ENCODE data around the gene FOXP4.

FOXP4 gene

GRCh38 chr6:41598670-41599014 lies 52.5 kb downstream of the FOXP4 start:
- H3K4me3 Mint-ChIP-seq, result no peak overlapping the region
- no peak for ATAC-seq (replicated peaks; ENCODE audit: extremely low read depth, poor library complexity, severe bottlenecking)

GRCh38 chr6:41599015-41599851 lies 53.1 kb downstream of the FOXP4 start:
- peaks cover 2% of the 10 kb centered on the region for H3K36me3 Mint-ChIP-seq (ENCODE audit: insufficient read depth)
- ATAC-seq (replicated peaks; ENCODE audit: extremely low read depth, poor library complexity, severe bottlenecking) (no peak), DNase-seq (ENCODE audit: low spot score in 2 of 2) (no peak)
- H3K9me3 Mint-ChIP-seq, result no peaks in the 10 kb centered on the region
- H3K4me3 Mint-ChIP-seq, result no peak overlapping the region
- no peak overlapping the region for H3K27ac Mint-ChIP-seq (ENCODE audit: low read depth)
- H3K4me1 Mint-ChIP-seq, result no peaks in the 10 kb centered on the region
- no peaks in the 10 kb centered on the region for H3K27me3 Mint-ChIP-seq

More at GRCh38 chr6:41598670-41599014, 52.5 kb downstream of the FOXP4 start:
- Mint-ChIP-seq H3K27ac (ENCODE audit: low read depth) (no peak overlapping the region), H3K4me1 (no peaks in the 10 kb centered on the region), H3K9me3 (no peaks in the 10 kb centered on the region), H3K27me3 (no peaks in the 10 kb centered on the region), H3K36me3 (ENCODE audit: insufficient read depth) (peaks cover 2% of the 10 kb centered on the region)
- no peak for DNase-seq (ENCODE audit: low spot score in 2 of 2)

GRCh38 chr6:41599852-41600445 lies 53.8 kb downstream of the FOXP4 start:
- no peak overlapping the region for H3K27ac Mint-ChIP-seq (ENCODE audit: low read depth)
- H3K4me1 Mint-ChIP-seq, result no peaks in the 10 kb centered on the region
- H3K27me3 Mint-ChIP-seq, result peaks cover 5% of the 10 kb centered on the region
- H3K9me3 Mint-ChIP-seq, result no peaks in the 10 kb centered on the region
- H3K36me3 Mint-ChIP-seq (ENCODE audit: insufficient read depth), result peaks cover 2% of the 10 kb centered on the region
- H3K4me3 Mint-ChIP-seq, result no peak overlapping the region
- no peak for DNase-seq (ENCODE audit: low spot score in 2 of 2)
- ATAC-seq (replicated peaks; ENCODE audit: extremely low read depth, poor library complexity, severe bottlenecking), result no peak

GRCh38 chr6:41600499-41601247 lies 54.5 kb downstream of the FOXP4 start:
- ATAC-seq (replicated peaks; ENCODE audit: extremely low read depth, poor library complexity, severe bottlenecking), result no peak
- no peak for DNase-seq (ENCODE audit: low spot score in 2 of 2)
- Mint-ChIP-seq H3K27me3 (peaks cover 12% of the 10 kb centered on the region), H3K4me3 (no peak overlapping the region), H3K4me1 (no peaks in the 10 kb centered on the region), H3K27ac (ENCODE audit: low read depth) (no peak overlapping the region), H3K36me3 (ENCODE audit: insufficient read depth) (peaks cover 2% of the 10 kb centered on the region), H3K9me3 (no peaks in the 10 kb centered on the region)

- H3K36me3 Mint-ChIP-seq (ENCODE audit: insufficient read depth), result peaks cover 2% of the 10 kb centered on the region
- H3K9me3 Mint-ChIP-seq, result no peaks in the 10 kb centered on the region
- H3K27me3 Mint-ChIP-seq, result peaks cover 17% of the 10 kb centered on the region
- ATAC-seq (replicated peaks; ENCODE audit: extremely low read depth, poor library complexity, severe bottlenecking) (no peak), DNase-seq (ENCODE audit: low spot score in 2 of 2) (no peak)
- no peak overlapping the region for H3K27ac Mint-ChIP-seq (ENCODE audit: low read depth)
- no peak overlapping the region for H3K4me3 Mint-ChIP-seq
- no peaks in the 10 kb centered on the region for H3K4me1 Mint-ChIP-seq
These were observed 55.0 kb downstream of the FOXP4 start for GRCh38 chr6:41601248-41601549.

- no peaks in the 10 kb centered on the region for H3K4me1 Mint-ChIP-seq
- peaks cover 2% of the 10 kb centered on the region for H3K36me3 Mint-ChIP-seq (ENCODE audit: insufficient read depth)
- no peak overlapping the region for H3K4me3 Mint-ChIP-seq
- ATAC-seq (replicated peaks; ENCODE audit: extremely low read depth, poor library complexity, severe bottlenecking), result no peak
- peaks cover 29% of the 10 kb centered on the region for H3K27me3 Mint-ChIP-seq
- no peak for DNase-seq (ENCODE audit: low spot score in 2 of 2)
- H3K9me3 Mint-ChIP-seq, result no peaks in the 10 kb centered on the region
- no peak overlapping the region for H3K27ac Mint-ChIP-seq (ENCODE audit: low read depth)
These were observed 56.2 kb downstream of the FOXP4 start for GRCh38 chr6:41602422-41602743.

- peaks cover 32% of the 10 kb centered on the region for H3K27me3 Mint-ChIP-seq
- no peak overlapping the region for H3K4me3 Mint-ChIP-seq
- ATAC-seq (replicated peaks; ENCODE audit: extremely low read depth, poor library complexity, severe bottlenecking) (peak; percentile 67), DNase-seq (ENCODE audit: low spot score in 2 of 2) (peak; percentile 50 to 55)
- H3K36me3 Mint-ChIP-seq (ENCODE audit: insufficient read depth), result peaks cover 2% of the 10 kb centered on the region
- no peak overlapping the region for H3K27ac Mint-ChIP-seq (ENCODE audit: low read depth)
- H3K4me1 Mint-ChIP-seq, result no peaks in the 10 kb centered on the region
- H3K9me3 Mint-ChIP-seq, result no peaks in the 10 kb centered on the region
These were observed 56.9 kb downstream of the FOXP4 start for GRCh38 chr6:41602864-41603608.

- peaks cover 2% of the 10 kb centered on the region for H3K4me1 Mint-ChIP-seq
- DNase-seq (ENCODE audit: low spot score in 2 of 2) (no peak), ATAC-seq (replicated peaks; ENCODE audit: extremely low read depth, poor library complexity, severe bottlenecking) (no peak)
- H3K27ac Mint-ChIP-seq (ENCODE audit: low read depth), result no peak overlapping the region
- H3K9me3 Mint-ChIP-seq, result no peaks in the 10 kb centered on the region
- no peaks in the 10 kb centered on the region for H3K36me3 Mint-ChIP-seq (ENCODE audit: insufficient read depth)
- peaks cover 32% of the 10 kb centered on the region for H3K27me3 Mint-ChIP-seq
- no peak overlapping the region for H3K4me3 Mint-ChIP-seq
These were observed 57.8 kb downstream of the FOXP4 start for GRCh38 chr6:41604006-41604405.

- no peaks in the 10 kb centered on the region for H3K36me3 Mint-ChIP-seq (ENCODE audit: insufficient read depth)
- H3K9me3 Mint-ChIP-seq, result no peaks in the 10 kb centered on the region
- no peak overlapping the region for H3K27ac Mint-ChIP-seq (ENCODE audit: low read depth)
- H3K27me3 Mint-ChIP-seq, result peaks cover 32% of the 10 kb centered on the region
- DNase-seq (ENCODE audit: low spot score in 2 of 2) (no peak), ATAC-seq (replicated peaks; ENCODE audit: extremely low read depth, poor library complexity, severe bottlenecking) (no peak)
- no peak overlapping the region for H3K4me3 Mint-ChIP-seq
- H3K4me1 Mint-ChIP-seq, result peaks cover 4% of the 10 kb centered on the region
These were observed 59.5 kb downstream of the FOXP4 start for GRCh38 chr6:41605649-41606048.

- DNase-seq (ENCODE audit: low spot score in 2 of 2) (no peak), ATAC-seq (replicated peaks; ENCODE audit: extremely low read depth, poor library complexity, severe bottlenecking) (no peak)
- H3K36me3 Mint-ChIP-seq (ENCODE audit: insufficient read depth), result no peaks in the 10 kb centered on the region
- H3K4me3 Mint-ChIP-seq, result no peak overlapping the region
- no peaks in the 10 kb centered on the region for H3K9me3 Mint-ChIP-seq
- H3K27me3 Mint-ChIP-seq, result peaks cover 32% of the 10 kb centered on the region
- H3K27ac Mint-ChIP-seq (ENCODE audit: low read depth), result no peak overlapping the region
- H3K4me1 Mint-ChIP-seq, result peaks cover 4% of the 10 kb centered on the region
These were observed 60.9 kb downstream of the FOXP4 start for GRCh38 chr6:41607036-41607435.

- Mint-ChIP-seq H3K4me1 (peaks cover 4% of the 10 kb centered on the region), H3K27ac (ENCODE audit: low read depth) (no peak overlapping the region), H3K4me3 (no peak overlapping the region), H3K27me3 (peaks cover 39% of the 10 kb centered on the region), H3K9me3 (no peaks in the 10 kb centered on the region), H3K36me3 (ENCODE audit: insufficient read depth) (no peaks in the 10 kb centered on the region)
- ATAC-seq (replicated peaks; ENCODE audit: extremely low read depth, poor library complexity, severe bottlenecking) (no peak), DNase-seq (ENCODE audit: low spot score in 2 of 2) (no peak)
These were observed 61.6 kb downstream of the FOXP4 start for GRCh38 chr6:41607736-41608135.

- ATAC-seq (replicated peaks; ENCODE audit: extremely low read depth, poor library complexity, severe bottlenecking) (no peak), DNase-seq (ENCODE audit: low spot score in 2 of 2) (no peak)
- Mint-ChIP-seq H3K4me1 (peaks cover 4% of the 10 kb centered on the region), H3K4me3 (no peak overlapping the region), H3K9me3 (no peaks in the 10 kb centered on the region), H3K27ac (ENCODE audit: low read depth) (no peak overlapping the region), H3K36me3 (ENCODE audit: insufficient read depth) (no peaks in the 10 kb centered on the region), H3K27me3 (peaks cover 48% of the 10 kb centered on the region)
These were observed 62.4 kb downstream of the FOXP4 start for GRCh38 chr6:41608443-41609151.
